GM19238 (cell line): ENCODE measurements around the gene PTP4A2.
"Not testable (repeated sequence)": the region's sequence is repeated elsewhere in the genome, so short reads cannot be mapped to it uniquely, and the experiment has no call there.

Source experiments
- DNase-seq: peaks from one replicate; pipeline ENCODE4 v3.0.0; 2011; ENCODE audit warnings: low spot score; ENCODE audit not compliant: insufficient read length

PTP4A2 gene

DNA sequence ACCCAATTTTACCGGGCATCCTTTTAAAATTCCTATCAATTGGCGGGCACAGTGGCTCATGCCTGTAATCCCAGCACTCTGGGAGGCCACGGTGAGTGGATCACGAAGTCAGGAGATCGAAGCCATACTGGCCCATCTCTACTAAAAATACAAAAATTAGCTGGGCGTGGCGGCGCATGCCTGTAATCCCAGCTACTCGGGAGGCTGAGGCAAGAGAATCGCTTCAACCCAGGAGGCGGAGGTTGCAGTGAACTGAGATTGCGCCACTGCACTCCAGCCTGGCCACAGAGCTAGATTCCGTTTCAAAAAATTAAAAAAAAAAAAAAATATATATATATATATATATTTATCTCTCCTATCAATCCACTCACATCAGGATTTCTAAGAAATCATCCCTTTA lies 12.3 kb downstream of the PTP4A2 start:
- not testable (repeated sequence) for DNase-seq

DNA sequence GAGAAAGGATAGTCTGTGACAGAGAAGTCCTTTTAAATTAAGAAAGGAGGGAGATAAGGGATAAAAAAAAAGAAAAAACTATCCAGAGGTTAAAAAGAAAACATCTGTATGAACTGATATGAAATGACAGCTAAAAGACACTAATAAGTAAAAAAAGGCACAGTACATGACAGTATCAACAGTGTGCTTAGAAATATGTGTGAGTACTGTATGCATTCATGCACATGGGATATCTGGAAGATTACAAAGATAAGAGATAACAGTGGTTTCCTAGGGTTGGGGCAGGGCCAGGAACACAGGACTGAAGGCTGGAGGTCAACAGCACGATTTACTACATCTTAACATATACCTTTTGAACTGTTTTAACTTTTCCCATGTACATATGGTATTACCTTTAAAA lies 13.3 kb downstream of the PTP4A2 start:
- no peak for DNase-seq

- DNase-seq = no peak
Observed at GRCh38 chr1:31923901-31924535, 14.2 kb downstream of the PTP4A2 start.

GRCh38 chr1:31920956-31921355 lies 17.2 kb downstream of the PTP4A2 start:
- DNase-seq = no peak

DNA sequence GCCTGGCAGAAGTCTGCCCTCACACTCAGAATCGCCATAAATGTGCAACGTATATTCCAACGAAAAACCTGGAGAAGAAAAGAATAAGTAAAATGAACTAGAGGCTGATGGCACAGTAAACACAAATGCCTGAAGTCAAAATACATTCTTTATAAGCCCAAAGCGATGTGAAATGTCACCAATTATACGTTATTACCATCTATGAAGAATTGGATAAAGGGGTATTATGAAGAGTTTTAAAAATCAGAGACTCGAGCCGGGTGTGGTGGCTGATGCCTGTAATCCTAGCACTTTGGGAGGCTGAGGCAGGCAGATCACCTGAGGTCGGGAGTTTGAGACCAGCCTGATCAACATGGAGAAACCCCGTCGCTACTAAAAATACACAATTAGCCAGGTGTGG lies 18.6 kb downstream of the PTP4A2 start:
- no peak for DNase-seq

GRCh38 chr1:31915438-31915837 lies 22.7 kb downstream of the PTP4A2 start:
- no peak for DNase-seq

DNA sequence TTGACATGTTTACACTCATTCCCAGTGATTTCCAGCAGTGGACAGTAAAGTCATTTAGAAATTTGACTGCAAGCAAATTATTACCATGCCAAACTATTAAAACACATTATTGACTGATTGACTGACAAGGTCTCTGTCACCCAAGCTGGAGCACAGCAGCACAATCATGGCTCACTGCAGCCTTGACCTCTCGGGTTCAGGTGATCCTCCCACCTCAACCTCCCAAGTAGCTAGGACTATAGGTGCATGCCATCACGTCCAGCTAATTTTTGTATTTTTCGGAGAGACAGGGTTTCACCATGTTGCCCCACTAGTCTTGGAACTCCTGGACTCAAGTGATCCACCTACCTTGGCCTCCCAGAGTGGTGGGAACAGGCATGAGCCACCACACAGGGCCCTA lies 24.2 kb downstream of the PTP4A2 start:
- no peak for DNase-seq

DNA sequence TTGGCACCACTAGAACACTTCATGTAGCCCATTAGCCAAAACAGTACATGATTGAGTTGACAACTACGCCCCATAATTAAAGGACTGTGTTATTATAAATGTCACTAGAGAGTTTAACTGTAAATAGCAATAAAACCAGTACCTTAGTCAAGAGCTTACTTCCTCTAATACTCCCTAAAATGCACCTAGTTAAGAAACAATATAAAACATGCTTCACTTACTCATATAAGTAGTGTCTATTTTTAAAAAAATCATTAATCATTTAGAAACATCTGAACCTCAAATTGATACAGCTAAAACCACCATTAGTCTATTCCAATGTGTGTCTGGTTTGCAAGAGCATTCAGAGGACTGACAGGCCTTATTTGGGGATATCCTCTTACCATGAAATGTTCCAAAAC lies 25.3 kb downstream of the PTP4A2 start:
- no peak for DNase-seq

DNA sequence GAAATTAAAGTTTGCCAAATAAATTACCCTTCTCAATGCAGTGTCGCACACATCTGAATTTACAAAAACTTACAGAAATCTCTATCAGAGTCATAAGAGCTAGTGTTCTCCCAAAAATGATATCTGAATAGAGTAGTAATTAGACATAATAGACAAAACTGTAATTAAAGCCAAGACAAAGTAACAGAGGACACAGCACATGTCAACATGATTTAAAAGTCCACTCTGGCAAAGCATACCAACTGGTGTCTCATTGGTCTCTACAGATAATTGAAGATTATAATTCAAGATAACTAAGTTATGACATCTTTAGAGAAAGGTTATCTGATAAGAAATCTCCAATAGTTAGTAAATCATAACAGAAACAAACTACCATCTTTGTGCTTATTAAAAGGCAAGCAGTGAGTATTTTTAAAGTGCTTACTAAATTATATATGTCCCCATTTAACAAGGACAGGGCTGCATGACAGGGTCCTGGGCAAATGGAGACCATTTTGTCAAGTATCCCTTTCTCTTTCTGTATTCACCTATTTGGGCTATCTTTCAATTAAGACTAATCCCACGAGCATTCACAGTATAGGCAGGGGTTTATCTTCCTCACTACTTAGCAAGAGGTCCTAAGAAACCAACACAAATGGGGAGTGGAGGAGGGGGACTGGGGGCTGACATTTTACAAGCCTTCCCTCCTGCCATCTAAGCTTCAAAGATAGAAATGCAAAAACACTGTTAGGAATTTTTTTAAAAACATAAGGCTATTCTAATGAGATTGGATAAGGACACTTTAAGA lies 26.0 kb downstream of the PTP4A2 start:
- DNase-seq = no peak

GRCh38 chr1:31910933-31911332 lies 27.2 kb downstream of the PTP4A2 start:
- no peak for DNase-seq

DNA sequence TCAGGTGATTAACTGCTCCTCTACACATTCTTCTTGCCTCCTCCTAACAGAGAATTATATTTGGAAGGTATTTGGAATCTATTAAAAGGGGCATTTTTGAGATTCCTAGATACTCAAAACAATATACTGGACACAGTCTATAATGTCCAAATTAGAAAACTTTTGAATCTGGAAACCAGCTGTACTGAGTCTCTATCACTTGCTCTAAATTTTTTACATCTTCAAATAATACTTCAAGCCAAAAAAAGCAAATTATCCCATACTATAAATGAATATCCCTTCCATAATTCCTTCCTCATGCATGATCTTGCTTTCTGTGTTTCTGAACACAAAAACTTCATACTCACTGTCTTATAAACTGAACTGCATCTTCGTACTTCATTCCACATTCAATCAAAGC lies 28.5 kb downstream of the PTP4A2 start:
- DNase-seq = no peak

DNA sequence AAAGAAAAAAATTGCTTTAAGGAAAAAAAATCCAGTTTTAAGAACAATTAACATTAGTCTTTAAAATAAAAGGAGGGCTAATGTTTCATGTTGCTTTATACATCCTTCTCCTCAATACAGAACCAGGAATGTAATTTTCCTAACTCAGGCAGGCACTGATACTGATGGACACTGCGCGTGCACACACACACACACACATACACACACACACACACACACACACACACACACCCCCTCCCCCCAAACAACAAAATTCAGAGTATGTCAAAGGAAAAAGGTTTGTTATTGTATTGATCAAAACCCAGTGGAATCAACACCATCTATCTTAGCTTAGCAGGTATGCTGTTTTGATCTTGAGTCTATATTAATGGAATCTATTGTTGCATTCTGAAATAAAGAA lies 31.6 kb downstream of the PTP4A2 start:
- DNase-seq = no peak

DNA sequence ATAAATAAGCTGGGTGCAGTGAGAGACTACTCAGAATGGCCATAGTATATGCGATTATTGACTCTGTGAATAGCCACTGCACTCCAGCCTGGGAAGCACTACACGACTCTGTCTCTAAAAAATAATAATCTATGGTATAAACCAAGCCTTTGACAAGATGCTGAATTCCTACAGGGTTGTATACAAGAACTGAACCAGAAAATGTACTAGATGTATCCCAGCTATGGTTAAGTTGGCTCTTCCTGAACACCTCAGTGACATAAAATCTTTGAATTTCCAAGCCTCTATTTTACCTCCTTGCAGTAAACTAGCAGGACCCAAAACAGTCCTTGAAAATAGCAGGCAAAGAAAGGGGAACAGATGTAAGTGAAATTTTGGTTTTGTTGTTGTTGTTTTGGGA lies 32.5 kb downstream of the PTP4A2 start:
- no peak for DNase-seq

DNA sequence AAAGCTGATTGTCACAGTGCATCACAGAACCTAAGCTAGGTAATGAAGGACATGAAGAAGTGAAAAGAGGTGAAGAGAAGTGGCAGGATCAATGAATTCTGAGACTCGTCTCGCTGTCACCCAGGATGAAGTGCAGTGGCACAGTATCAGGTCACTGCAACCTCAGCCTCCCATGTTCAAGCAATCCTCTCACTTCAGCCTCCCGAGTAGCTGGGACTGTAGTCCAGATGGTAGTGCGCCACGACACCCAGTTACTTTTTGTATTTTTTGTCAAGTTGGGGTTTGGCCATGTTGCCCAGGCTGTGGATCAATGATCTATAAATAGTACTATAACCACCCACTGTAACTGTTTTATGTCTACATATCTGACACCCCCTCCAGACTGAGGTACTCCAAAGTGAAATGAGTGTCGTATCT lies 33.1 kb downstream of the PTP4A2 start:
- DNase-seq = no peak

- DNase-seq = no peak
Observed at GRCh38 chr1:31904339-31905092, 33.7 kb downstream of the PTP4A2 start.

DNA sequence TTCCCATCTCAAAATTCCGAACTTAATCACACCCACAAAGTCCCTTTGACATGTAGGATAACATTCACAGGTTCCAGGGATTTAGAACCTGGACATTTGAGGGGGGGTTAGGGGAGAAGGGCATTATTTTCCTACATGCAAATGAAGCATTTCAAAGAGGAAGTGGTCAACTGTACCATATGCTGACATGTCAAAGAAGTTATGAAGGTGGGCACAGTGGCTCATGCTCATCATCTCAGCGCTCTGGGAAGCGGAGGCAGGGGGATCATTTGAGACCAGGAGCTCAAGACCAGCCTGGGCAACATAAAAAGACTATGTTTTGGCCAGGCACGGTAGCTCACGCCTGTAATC lies 35.7 kb downstream of the PTP4A2 start:
- no peak for DNase-seq

GRCh38 chr1:31901838-31902509 lies 36.2 kb downstream of the PTP4A2 start:
- no peak for DNase-seq

- no peak for DNase-seq
Observed at GRCh38 chr1:31900790-31901189, 37.4 kb downstream of the PTP4A2 start.

DNA sequence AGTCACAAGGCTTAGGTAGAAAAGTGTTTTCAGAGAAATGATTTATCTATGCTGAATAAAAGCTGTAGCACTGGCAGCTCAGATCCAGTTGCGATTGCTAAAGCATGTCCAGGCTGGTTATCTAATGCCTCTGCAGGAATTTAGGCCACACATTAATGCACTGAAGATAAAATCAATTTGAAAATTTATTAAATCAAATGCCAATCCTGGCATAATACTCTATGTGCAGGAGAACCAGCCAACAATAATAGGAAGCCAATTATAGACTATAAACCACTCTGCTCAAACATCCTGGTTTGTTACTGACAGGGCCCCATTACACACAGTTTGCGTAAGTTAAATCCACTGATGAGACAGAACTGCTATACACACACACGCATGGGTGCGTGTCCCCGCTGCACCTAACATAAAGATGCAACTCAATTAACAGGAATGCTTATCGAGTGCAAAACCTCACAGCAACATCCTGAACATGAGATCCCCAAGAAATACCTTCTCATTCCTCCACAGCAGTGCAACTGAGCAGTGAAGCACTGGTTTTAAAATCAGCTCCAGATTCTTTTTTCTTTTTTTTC lies 40.6 kb downstream of the PTP4A2 start:
- no peak for DNase-seq

DNA sequence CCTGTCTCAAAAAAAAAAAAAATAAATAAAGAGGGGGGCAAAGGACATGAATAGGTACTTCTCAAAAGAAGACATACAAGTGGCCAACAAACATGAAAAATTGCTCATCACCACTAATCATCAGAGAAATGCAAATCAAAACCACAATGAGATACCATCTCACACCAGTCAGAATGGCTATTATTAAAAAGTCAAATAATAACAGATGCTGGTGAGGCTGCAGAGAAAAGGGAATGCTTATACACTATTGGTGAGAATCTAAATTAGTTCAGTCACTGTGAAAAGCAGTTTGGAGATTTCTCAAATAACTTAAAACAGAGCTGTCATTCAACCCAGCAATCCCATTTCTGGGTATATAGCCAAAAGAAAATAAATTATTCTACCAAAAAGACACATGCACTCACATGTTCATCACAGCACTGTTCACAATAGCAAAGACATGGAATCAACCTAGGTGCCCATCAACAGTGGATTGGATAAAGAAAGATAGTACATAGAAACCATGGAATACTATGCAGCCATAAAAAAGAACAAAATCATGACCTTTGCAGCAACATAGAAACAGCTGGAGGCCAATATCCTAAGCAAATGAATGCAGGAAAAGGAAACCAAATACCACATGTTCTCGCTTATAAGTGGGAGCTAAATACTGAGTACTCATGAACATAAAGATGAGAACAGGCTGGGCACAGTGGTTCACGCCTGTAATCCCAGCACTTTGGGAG lies 42.5 kb downstream of the PTP4A2 start:
- not testable (repeated sequence) for DNase-seq

DNA sequence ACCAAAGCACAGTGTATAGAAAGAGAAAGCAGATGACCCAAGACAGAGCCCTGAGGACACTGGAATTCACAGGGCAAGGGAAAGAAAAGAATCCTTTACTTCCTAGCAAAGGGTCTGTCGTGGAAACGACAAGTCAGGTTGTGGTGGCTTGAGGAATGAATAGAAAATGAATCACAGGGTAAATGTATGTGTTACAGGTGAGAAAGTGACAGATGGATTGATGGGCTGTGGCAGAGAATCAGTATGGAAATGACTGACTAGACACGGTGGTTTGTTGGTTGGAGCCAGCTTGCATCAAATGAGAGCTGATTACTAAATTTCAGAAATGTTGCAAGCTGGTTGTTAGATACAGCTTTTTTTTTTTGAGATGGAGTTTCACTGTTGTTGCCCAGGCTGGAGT lies 46.9 kb downstream of the PTP4A2 start:
- DNase-seq = no peak
